Smooth muscle cell (in vitro differentiated cells): ENCODE data around the gene B4GALNT2. TPM values are rescaled to one million over a fixed set of nuclear protein-coding genes. Genes with fewer than 3 reads are reported as not detected.

Experiments used
- DNase-seq: peaks from one replicate; lab custom pipeline; 2025; ENCODE audit not compliant: unreplicated experiment; lab: John Stamatoyannopoulos, UW
- H2AFZ ChIP-seq: fragments of 200-600 bp; sonication (generic); 2 replicates; pipeline ENCODE4 v1.6.0; 2016; ENCODE audit warnings: antibody characterized with exemption, low read depth, mild to moderate bottlenecking
- H3F3A ChIP-seq: fragments of 200-600 bp; sonication (generic); 2 replicates; pipeline ENCODE4 v1.6.0; 2017; ENCODE audit warnings: antibody characterized with exemption, low read depth
- H3K27ac ChIP-seq: fragments of 200-600 bp; sonication (generic); 2 replicates; pipeline ENCODE4 v1.5.1; 2016; ENCODE audit warnings: low read depth, mild to moderate bottlenecking
- H3K27me3 ChIP-seq: fragments of 200-600 bp; sonication (generic); 2 replicates; pipeline ENCODE4 v1.6.1; 2016; ENCODE audit warnings: low read depth, mild to moderate bottlenecking
- H3K36me3 ChIP-seq: fragments of 200-600 bp; sonication (generic); 2 replicates; pipeline ENCODE4 v1.5.1; 2016; ENCODE audit warnings: low read depth
- H3K4me1 ChIP-seq: fragments of 200-600 bp; sonication (generic); 2 replicates; pipeline ENCODE4 v1.5.1; 2016; ENCODE audit warnings: low read depth
- H3K4me2 ChIP-seq: fragments of 200-600 bp; sonication (generic); 2 replicates; pipeline ENCODE4 v1.6.0; 2016; ENCODE audit warnings: mild to moderate bottlenecking
- H3K4me3 ChIP-seq: fragments of 200-600 bp; sonication (generic); 2 replicates; pipeline ENCODE4 v1.5.1; 2016; ENCODE audit warnings: mild to moderate bottlenecking
- H3K79me2 ChIP-seq: fragments of 200-600 bp; sonication (generic); 2 replicates; pipeline ENCODE4 v1.6.0; 2016; ENCODE audit warnings: low read depth, mild to moderate bottlenecking
- H3K9ac ChIP-seq: fragments of 200-600 bp; sonication (generic); 2 replicates; pipeline ENCODE4 v1.6.0; 2016; ENCODE audit warnings: low read depth
- H3K9me3 ChIP-seq: fragments of 200-600 bp; sonication (generic); replicated peaks from 2 replicates; pipeline ENCODE4 v1.5.1; 2016; ENCODE audit warnings: low read depth
- H4K20me1 ChIP-seq: fragments of 200-600 bp; sonication (generic); 2 replicates; pipeline ENCODE4 v1.6.0; 2016; ENCODE audit warnings: low read depth
- WGBS: methylation state at CpG from one replicate; pipeline ENCODE4 v1.1.7; 2016; ENCODE audit warnings: low lambda C conversion rate; 5-methylcytosine and 5-hydroxymethylcytosine counted together
- polyA plus RNA-seq: library from polyadenylated mRNA; unstranded; fragments of >200 nt; fragmentation: Nextera tagmentation; extraction: Ambion mirVana; gene quantifications from 2 replicates; pipeline ENCODE4 v1.2.1, GENCODE V29; 2016
- total RNA-seq: library from RNA; depleted of rRNA; stranded (reverse); fragments of >200 nt; gene quantifications from 2 replicates; pipeline ENCODE4 v1.2.3, GENCODE V29; 2014
- TF ChIP-seq, protein P1 (sequence below): fragments of 200-600 bp; sonication (generic); IDR thresholded peaks from 2 replicates; pipeline ENCODE4 v1.5.1; 2017; ENCODE audit warnings: borderline replicate concordance, mild to moderate bottlenecking, antibody characterized with exemption; ENCODE audit not compliant: insufficient read depth, poor library complexity, severe bottlenecking

Gene B4GALNT2
- total and polyA plus RNA-seq, 2 experiments from 2014 or later, result 0.11 to 0.13 TPM

DNA sequence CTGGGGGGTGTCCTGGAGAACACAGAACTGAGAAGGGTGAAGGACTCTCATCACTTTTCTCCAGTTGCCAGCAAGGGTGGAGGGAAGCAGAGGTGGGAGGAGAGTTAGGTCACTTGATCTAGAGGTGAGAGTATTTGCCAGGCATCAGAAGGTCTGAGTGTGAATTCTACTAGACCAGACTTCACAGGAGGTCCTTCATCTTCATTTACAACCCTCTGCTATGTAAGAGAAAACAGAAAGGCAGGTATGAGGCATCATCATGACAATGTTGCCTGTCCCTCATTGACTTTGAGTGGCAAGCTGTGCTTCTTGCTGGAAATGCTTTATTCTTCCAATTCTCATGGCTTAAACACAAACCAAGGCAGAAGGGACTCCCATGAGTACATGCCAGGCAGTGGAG lies 45.9 kb upstream of the B4GALNT2 start:
- Histone ChIP-seq H3K4me1 (no peaks in the 10 kb centered on the region), H3K4me2 (no peak overlapping the region), H2AFZ (no peak overlapping the region), H4K20me1 (no peaks in the 10 kb centered on the region), H3K9me3 (no peaks in the 10 kb centered on the region), H3K4me3 (no peak overlapping the region), H3K36me3 (no peaks in the 10 kb centered on the region), H3K27me3 (no peaks in the 10 kb centered on the region), H3K79me2 (no peaks in the 10 kb centered on the region), H3K27ac (no peak overlapping the region), H3F3A (no peaks in the 10 kb centered on the region), H3K9ac (no peak overlapping the region)
- DNase-seq, result no peak
- TF ChIP-seq, protein P1, sequence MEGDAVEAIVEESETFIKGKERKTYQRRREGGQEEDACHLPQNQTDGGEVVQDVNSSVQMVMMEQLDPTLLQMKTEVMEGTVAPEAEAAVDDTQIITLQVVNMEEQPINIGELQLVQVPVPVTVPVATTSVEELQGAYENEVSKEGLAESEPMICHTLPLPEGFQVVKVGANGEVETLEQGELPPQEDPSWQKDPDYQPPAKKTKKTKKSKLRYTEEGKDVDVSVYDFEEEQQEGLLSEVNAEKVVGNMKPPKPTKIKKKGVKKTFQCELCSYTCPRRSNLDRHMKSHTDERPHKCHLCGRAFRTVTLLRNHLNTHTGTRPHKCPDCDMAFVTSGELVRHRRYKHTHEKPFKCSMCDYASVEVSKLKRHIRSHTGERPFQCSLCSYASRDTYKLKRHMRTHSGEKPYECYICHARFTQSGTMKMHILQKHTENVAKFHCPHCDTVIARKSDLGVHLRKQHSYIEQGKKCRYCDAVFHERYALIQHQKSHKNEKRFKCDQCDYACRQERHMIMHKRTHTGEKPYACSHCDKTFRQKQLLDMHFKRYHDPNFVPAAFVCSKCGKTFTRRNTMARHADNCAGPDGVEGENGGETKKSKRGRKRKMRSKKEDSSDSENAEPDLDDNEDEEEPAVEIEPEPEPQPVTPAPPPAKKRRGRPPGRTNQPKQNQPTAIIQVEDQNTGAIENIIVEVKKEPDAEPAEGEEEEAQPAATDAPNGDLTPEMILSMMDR, result no peak

DNA sequence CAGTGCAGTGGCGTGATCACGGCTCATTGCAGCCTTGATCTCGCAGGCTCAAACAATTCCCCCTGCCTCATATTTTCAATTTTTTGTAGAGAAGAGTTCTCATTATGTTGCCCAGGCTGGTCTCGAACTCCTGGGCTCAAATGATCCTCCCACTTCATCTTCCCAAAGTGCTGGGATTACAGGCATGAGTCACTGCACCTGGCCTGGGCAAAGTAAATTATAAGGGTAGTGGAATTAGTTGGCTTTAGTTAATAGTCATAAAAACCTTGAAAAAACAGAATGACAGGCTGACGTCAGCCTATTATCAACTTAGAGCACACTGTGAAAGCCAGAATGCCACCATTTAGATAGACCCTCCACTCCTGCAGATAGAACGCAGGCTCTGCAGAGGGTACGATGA lies 43.5 kb upstream of the B4GALNT2 start:
- H3K4me2 ChIP-seq, result no peak overlapping the region

DNA sequence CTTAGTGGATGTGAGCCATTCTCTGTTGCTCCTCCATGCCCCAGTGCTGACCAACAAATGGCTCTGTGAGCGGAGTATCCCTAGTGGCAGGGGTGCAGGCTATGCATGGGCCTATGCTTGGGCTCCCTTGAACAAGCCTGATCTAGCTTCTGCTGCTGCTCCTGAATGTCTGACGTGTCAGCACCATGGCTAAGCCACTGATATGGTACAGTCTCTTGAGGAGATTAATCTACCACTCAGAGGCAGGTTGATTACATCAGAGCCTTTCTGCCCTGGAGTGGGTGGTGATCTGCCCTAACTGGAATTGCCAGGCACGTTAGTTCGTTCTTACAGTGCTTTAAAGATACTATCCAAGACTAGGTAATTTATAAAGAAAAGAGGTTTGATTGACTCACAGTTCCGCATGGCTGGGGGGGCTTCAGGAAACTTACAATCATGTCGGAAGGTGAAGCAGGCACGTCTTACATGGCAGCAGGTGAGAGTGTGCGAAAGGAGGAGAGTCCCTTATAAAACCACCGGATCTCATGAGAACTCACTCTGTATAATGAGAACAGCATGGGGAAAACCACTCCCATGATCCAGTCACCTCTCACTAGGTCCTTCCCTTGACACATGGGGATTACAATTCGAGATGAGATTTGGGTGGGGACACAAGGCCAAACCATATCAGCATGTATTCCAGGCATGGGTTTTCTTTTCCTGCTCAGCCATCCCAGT lies 41.5 kb upstream of the B4GALNT2 start:
- Histone ChIP-seq H3K27me3 (no peaks in the 10 kb centered on the region), H3K4me3 (no peak overlapping the region), H3K27ac (no peak overlapping the region), H4K20me1 (no peaks in the 10 kb centered on the region), H3F3A (no peaks in the 10 kb centered on the region), H3K9ac (no peak overlapping the region), H2AFZ (no peak overlapping the region), H3K4me2 (no peak overlapping the region), H3K9me3 (no peaks in the 10 kb centered on the region), H3K36me3 (no peaks in the 10 kb centered on the region), H3K79me2 (no peaks in the 10 kb centered on the region), H3K4me1 (no peaks in the 10 kb centered on the region)
- WGBS, result 61% methylated on average over 10 of the region's 10 CpGs
- TF ChIP-seq, protein P1, result no peak
- no peak for DNase-seq

More for the DNA sequence above, 43.5 kb upstream of the B4GALNT2 start:
- no peak for DNase-seq
- Histone ChIP-seq H3K27me3 (no peaks in the 10 kb centered on the region), H4K20me1 (no peaks in the 10 kb centered on the region), H2AFZ (no peak overlapping the region), H3K36me3 (no peaks in the 10 kb centered on the region), H3K4me3 (no peak overlapping the region), H3F3A (no peaks in the 10 kb centered on the region), H3K79me2 (no peaks in the 10 kb centered on the region), H3K9me3 (no peaks in the 10 kb centered on the region), H3K9ac (no peak overlapping the region), H3K4me1 (no peaks in the 10 kb centered on the region), H3K27ac (no peak overlapping the region)
- TF ChIP-seq, protein P1, result no peak
- 82% methylated on average over 7 of the region's 7 CpGs for WGBS

DNA sequence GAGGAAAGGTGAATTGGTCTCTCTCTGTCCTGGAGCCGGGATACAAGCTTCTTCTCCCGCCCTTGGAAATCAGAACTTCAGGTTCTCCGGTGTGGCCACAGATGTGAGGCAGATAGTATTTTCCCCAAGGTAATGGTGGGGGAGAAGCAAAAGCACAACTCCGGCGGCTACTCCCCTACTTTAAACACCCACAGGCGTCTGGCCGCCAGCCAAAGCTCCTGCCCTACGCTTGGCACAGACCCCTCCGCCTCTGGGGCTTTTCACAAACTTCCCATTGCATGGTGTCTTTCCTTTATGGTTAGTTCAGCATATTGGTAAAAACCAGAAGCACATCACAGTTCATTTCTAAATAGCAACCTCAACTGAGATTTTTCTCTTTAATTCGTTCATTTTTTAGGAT lies 39.4 kb upstream of the B4GALNT2 start:
- no peak for DNase-seq
- Histone ChIP-seq H3K27ac (no peak overlapping the region), H3K4me2 (no peak overlapping the region), H3F3A (no peaks in the 10 kb centered on the region), H3K4me3 (no peak overlapping the region), H3K27me3 (no peaks in the 10 kb centered on the region), H3K9ac (no peak overlapping the region), H3K36me3 (no peaks in the 10 kb centered on the region), H3K79me2 (no peaks in the 10 kb centered on the region), H3K9me3 (no peaks in the 10 kb centered on the region), H4K20me1 (no peaks in the 10 kb centered on the region), H2AFZ (no peak overlapping the region), H3K4me1 (no peaks in the 10 kb centered on the region)
- TF ChIP-seq, protein P1, result no peak
- 90% methylated on average over 10 of the region's 10 CpGs for WGBS
